Measurements from ENCODE around the gene MBD2. TPM values are rescaled to one million over a fixed set of nuclear protein-coding genes. Genes with fewer than 3 reads are reported as not detected.

The MBD2 gene
- total RNA-seq, 2 experiments from 2014 or later = 116 to 133 TPM

Other genes with a start within 250 kb of the MBD2 start
- gene POLI, start 44.8 kb upstream of the MBD2 start, total RNA-seq = 10 to 100 TPM; 10.3 to 11.2 TPM
- gene STARD6, start 133.2 kb upstream of the MBD2 start, total RNA-seq = not detected
- 1 to 10 TPM; 5.7 to 6.5 TPM for gene C18orf54, start 133.2 kb upstream of the MBD2 start, total RNA-seq

Data from activated naive CD8-positive, alpha-beta T cell treated with anti-CD3 and anti-CD28 coated beads for 36 hours (primary cell).